HG02938 (cell line): ENCODE data around the gene FOXP1.

ENCODE experiments used
- ATAC-seq: cut with Tn5 transposase; IDR thresholded peaks from one replicate; pipeline ENCODE4 v1.9.1; 2021; ENCODE audit warnings: mild to moderate bottlenecking, moderate library complexity; ENCODE audit not compliant: unreplicated experiment

Gene FOXP1

DNA sequence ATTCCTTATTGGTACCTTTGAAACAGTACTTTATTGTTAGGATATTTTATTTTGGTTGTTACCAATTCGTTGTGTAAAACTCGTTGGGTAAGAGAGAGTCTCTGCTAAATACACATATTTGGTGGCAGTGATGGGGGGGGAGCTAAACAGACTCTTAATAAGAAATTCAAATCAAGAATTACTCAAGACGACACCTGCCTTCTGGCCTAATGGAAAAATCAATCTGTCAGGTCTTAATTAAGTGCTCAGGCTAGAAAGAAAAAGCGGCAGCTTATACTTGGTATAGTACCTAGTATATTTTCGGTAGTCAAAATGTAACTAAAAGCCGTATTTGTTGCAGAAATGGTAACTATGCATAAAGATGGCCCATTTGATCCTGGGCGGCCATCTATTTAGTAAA lies 18.2 kb downstream of the FOXP1 start:
- ATAC-seq: no peak

DNA sequence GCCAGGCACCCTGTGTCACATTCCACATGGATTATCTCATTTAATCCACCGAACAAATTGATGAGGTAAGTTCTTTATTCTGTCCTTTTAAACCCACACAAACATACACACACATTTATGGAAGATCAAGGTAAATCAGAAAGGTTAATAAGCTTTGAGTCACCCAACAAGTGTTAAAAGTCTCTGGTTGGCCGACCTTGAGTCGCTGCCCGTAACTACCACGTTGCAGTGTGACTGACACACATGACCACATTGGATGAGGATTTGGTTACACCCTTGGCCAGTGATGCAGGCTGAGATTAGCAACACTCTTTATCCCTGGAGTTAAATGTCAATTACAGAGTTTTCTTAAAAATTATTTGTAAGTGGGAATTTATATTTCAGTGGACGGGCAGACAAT lies 19.2 kb downstream of the FOXP1 start:
- ATAC-seq: peak; percentile 38

DNA sequence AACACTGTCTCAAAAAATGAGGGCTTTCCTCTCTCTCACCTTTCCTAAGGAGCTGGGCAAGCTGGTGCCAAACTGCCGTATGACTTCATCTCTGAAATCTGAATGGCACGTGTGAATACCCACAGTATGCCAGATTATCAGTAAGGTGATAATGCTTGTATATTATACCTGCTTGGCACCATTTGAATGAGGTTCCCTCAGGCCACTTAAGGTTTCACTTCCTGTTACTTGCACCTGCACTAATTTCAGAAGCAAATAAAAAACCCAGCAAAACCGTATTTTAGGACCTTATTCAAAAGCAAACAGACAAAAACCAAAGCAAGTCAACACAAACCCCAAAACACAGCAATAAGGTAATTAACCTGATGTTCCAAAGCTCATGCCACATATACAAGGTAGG lies 19.7 kb downstream of the FOXP1 start:
- ATAC-seq: peak; percentile 90

DNA sequence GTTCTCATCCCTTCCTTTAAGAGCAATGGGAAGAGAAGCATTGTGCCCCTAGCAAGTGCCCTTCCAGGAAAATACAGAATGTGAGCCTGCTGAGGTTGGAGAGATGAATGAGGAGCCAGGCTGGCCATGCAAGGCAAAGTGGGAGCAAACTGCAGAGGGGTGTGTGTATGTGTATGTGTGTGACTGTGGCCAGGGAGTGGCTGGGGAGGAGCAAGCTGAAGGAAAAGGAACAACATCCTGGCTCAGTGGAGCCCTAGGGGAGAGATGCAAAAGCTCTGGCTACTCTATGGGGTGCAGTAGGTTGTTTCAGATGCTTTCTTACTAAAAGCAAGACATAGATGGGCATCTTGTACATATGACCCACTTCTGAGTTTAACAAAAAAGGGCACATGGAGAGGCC lies 20.6 kb downstream of the FOXP1 start:
- ATAC-seq: no peak

DNA sequence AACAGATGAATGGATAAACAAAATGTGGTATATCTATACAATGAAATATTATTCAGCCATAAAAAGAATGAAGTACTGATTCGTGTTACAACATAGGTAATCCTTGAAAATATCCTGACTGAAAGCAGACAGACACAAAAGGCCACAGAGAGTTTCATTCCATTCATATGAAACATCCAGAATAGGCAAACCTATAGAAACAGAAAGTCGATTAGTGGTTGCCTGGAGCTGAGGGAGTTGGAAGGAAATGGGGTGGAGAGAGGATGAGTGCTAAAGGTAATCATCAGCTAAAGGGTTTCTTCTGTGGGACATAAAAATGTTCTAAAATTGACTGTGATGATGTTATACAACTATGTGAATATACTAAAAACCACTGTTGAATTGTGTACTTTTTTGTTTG lies 22.9 kb downstream of the FOXP1 start:
- ATAC-seq: no peak

DNA sequence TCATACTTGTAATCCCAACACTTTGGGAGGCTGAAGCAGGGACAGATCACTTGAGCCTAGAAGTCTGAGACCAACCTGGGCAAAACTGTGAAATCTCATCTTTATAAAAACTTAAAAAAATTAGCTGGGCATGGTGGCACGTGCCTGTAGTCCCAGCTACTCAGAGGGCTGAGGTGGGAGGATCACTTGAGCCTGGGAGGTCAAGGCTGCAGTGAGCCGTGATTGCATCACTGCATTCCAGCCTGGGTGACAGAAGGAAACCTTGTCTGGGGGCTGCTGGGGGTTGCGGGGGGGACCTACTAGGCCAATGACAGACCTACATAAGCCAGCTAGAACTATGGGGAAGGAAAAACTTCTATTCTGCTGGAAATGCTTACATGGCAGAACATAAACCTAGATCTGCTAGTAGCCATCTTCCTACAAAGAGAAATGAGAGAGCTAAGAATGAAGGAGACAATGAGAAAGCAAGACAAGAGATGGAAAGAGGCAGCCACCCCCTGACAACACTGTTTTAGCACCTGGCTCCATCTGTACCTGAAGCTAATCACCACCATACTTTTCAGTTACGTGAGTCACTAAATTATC lies 23.9 kb downstream of the FOXP1 start:
- ATAC-seq: no peak

DNA sequence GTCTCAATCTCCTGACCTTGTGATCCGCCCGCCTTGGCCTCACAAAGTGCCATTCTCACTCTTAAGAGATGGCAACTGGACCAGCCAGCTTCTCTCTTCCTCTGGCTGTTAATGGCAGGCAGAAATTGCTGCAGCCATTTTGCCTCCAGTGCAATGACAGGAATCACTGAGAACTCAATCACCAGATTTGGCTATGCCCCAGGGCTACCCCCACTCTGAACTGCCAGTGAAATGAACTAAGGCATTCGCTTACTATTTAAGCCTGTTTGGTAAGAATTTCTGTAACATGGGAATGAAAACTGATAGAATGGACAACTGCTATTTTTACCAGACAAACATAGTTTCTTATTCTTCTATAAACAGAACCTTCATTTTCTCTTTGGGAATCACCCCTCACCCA lies 24.5 kb downstream of the FOXP1 start:
- ATAC-seq: no peak

DNA sequence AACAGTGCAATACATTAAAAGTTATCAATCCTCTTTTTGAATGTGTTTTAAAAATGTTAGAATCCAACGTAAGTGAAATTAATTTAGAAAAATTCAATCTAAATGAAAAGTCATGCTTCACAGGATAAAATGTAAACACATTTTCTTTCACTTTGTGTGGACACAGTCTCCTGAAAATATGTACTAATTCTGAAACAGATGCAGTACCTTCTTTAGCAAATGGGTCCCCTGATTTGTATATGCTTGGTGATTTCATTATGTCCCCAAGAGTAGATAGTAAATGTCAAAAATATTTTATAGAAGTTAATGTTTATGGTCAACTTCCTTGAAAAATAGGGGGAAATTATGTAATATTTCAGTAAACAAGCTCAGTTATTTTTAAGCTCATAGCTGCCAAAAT lies 28.9 kb downstream of the FOXP1 start:
- ATAC-seq: no peak

DNA sequence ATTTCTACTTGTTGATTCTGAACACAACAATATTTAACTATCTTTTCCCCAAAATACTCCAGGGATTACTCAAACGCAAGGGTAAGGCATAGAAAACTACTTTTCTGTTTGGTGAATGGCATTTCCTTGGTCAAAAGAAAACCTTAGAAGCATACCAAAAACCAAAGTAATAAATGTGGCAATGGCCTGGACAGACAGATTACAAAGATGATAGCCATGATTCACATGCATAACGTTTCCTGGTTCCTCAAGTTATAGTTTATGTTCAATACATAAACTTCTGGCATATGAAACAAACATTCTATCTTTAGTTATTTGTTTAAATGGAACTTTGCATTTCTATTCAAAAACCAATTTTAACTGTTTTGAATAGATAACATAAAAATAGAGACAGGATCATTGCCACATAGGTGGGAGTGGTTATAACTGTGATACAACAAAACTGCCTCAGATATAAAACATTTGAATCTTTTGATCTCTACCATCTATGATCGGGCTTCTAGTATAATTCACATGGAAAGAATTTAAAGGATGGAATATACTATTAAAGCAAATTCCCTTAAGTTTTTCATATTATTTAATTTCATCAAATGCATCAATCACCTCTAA lies 32.1 kb downstream of the FOXP1 start:
- ATAC-seq: no peak

DNA sequence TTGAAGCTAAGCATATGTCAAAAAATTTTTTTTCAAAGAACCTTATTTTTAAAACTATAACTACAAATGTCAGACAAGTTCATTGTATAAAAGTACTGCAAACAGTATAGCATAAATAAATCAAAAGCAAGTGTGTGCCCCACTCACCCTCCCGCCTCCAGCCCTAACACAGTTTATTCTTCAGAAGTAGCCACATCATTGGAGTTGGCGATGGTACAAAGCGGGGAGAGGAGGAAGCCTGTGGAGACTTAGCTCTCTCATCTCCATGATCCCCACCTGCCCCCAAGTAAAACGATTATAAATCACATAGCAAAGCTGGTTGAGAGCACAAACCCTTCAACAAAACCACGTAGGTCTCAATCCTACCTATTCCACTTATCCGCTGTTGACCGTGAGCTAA lies 33.6 kb downstream of the FOXP1 start:
- no peak for ATAC-seq

DNA sequence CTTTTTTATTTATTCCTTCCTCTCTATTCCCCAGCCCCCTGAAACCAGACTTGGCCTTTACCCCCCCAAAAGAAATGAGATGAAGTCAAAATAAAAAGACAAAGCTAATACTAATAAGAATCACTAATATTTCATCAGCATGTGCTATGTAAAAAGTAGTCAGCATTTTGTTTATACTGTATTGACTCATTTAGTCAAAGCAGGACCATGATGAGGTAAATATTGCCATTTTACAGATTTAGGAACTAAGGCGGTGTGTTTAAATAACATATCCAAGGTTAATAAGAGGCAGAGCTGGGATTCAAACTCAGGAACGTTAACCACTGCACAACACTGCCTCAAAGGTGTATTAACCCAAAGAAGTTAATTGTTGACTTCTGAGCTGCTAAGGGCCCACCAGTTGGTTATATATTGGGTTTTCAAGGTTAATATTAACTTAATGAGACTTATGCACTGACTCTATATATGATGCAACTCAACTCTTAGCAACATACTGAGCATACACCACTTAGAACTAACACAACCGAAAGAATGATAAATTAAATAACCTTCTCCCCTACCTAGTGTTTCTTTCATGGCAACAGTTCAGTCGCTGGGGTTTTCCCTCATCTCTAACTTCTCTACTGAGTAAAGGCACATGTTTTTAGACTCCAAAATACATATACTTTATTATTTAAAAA lies 34.7 kb downstream of the FOXP1 start:
- ATAC-seq: peak; percentile 96

DNA sequence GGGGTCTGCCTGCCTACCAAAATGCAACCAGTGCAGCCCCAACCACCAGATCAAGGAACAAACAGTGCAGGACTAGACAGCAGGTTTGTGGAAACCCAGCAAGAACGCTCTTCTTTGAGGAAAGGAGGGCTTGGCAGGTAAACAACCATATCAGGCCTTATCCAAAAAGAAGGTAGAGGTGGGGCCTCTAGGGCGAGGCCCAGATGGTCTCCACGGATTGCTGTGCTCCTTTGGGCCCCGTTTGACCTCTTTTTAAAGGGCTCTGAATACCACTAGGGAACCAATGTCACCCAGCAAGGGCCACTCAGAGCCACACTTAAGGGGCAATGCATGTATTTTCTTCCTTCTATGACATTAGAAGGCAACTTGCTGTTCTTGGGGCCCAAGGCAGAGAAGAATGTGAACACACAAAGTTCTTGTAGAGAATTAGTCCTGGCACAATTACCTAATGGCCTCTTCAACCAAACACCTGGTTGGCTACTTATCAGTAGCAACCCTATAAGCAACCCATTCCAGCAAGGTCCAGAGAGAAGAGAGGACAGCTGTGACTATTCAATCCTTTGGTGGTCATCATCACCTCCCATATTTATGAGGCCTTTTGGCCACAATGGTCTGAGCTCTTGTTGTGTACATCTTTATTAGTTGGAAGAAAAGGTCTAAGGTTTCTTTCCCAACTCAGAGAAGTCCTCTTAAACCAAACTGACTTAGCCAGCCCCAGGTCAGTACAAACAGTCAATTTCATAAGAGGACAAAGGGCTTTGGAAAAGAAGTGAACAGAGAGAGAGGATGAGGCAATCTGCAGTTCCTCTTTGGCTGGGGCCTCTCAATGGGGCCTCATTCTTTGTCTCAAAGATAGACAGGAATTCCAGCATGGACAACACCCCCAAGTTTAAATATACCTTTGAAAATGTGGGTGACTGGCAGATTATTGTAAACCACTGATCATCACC lies 36.0 kb downstream of the FOXP1 start:
- ATAC-seq: no peak

DNA sequence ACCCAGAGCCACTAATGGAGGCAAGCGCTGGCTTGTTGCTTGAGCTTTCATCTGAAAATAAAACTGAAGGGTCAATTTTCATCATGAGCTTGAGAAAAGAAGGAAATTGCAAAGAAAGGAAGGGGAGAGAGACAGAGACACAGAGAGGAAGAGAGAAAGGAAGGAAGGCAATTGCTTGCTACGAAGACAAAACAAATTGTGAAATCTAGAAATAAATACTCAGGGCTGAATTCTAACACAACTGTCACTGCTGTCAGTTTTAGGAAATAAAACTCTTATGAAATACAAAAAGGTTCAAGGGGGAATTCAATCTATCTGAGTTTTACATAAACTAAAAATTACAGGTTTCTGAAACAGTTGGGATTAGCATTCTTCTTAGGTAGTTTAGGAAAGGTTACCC lies 36.7 kb downstream of the FOXP1 start:
- ATAC-seq: no peak

DNA sequence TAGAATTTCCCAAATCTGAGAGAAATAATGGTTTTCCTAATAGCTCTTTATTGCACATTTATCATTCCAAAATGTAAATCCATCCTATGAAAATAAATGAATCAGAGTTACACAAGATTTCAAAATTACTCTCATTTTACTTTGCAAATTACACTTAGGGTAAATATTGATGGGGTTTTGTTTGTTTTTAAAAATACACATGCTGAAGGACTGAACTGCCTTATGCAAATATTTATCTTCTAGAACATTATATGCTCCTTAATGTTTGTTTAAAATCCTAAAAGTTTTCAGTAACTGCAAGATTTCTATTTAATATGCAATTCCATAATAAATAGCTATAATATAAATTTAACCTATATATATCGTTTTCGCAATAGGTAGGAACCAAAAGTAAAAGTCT lies 38.2 kb downstream of the FOXP1 start:
- no peak for ATAC-seq

DNA sequence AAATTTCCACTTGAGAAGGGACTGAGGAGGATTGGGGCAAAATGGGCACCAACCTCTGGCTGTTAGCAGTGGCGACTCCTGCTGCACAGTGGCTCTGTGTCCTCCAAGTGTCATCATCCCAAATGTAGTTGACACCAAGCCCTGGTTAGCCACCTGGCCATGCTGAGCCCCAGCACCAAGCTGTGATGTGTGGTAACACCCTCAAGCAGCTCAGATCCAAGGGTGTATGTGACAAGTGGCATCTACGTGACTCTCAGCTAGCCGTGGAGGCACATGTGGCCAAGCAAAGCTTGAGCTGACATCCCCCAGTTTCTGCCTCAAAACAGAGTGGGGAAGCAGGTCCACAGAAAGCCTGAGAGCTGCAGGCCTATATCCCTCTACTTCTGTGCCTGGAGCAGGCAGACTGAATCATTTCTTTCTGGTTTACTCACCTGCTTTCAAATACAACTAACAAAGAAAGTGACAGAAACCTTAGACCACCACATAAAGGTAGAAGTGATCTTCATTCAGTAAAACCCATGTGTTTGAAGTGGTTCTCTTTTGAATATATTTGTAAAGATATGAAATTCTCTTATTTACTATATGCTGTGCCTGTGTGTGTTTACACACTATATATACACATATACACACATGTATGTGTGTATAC lies 40.0 kb downstream of the FOXP1 start:
- no peak for ATAC-seq

DNA sequence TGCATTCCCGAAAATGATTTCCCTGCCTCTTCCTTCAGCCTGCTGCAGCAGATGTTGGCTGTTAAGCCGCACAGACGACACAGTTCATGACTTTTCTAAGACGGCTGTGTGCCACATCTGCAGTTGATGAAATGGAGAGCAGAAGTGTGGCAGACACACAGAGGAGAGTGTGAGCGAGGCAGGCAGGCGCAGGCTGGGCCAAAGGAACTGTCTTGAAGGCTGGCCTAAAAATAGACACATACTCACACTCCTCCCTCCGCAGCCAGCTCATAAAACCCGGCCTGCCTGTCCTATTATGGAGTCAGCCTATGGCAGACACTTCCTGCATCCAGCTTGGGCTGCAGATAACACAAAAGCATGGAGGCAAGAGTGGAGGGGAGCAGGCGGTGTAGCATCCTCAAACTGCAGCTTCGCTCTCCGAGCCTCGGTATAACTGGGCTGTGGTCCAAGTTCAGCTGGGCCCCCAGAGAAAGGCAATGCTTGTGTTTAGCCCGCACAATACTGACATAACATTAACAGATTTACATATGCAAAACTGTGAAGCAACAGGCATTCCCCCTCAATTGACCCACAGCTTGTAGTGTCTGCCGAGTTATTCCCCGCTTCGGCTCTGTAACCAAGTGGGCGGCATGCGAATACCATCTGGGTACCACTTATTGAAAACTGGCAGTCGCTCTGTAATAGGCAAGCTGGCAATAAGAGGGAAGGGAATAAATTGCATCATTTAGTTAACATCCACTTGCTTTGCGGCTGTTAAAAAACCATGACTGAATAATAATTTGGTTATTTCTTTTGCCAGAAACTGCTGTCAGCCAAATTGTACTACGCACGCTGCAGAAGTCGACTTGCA lies 40.8 kb downstream of the FOXP1 start:
- ATAC-seq: peak; percentile 72

DNA sequence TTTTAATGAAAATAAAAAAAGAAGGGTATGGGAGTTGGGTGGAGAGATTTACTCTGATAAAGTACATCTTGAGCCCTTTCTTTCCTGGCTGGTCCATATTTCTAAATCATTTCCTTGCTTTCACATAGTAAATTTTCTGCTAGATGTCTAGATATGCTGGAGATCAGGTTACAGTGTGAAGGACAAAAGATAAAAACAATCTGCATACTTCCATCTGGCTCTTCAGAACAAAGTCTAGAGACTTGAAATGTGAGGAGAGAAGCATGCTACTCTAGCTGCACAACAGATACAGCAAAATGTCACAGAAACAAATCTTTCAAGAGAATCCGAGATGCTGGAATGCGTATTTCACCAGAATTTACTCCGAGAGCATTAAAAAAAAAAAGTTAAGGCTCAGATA lies 42.2 kb downstream of the FOXP1 start:
- ATAC-seq: no peak

DNA sequence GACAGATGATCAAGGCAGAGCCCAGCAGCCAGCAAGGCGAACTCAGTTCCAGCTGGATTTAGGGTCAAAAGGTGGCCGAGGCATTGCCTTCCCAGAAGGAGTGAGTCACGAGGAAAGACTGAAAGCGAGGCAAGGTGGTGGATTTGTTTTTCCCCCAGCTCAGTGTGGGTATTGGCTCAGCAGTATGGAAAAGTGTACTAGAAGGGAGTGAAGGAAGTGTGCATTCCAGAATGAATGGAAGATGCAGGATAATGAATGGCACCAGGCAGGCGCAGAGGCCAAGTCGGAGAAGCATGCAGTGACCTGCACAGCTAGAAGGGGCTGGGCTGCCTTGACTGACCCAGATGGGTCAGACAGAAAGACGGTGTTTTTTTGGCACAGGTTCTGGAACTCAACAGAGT lies 46.3 kb downstream of the FOXP1 start:
- no peak for ATAC-seq

DNA sequence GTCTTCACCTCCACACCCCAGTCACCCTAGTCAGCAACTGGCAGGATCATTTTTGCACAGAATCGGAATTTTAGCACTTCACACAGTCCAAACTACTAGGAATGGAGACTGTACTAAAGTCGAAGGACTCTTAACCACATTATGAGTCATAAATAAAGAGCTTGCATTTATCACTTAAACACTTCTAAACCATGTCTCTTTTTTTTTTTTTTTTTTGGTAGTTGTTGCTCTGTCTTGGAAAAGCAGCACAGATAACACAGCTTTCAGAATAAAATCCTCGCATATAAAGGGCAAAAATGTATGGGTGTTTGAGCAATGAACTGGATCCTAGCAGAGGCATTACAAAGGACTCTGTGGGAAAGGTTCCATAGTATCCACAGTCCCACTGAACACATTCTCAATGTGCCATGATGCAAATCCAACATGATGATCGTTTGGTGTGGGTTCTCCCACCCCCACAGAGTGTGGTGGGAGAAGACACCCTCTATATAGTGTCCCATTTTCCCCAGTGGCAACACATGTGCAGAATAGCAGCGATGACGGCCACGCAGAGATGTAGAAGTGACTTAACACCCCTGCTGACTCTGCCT lies 47.1 kb downstream of the FOXP1 start:
- no peak for ATAC-seq

DNA sequence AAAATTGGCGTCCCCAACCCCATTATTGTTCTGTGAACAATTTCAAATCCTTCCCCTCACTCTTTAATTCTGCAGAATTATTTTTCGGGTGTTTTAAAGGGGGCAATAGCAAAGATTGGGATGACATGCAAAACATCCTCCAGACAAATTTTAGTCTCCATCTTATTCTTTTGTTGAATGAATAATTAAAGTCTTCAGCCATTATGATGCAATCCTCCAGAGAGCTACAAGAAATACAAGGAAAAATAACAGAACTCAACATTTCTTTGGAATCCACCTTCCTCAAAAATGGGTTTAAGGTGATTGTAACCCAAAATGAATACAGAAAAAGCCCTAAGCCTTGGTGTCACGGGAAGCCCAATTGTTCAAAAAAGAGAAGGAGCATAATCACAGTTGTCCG lies 49.9 kb downstream of the FOXP1 start:
- ATAC-seq: no peak
